IPS-NIHi11 (cell line): ENCODE data around the gene RGS7.
"Not testable (repeated sequence)": the region's sequence is repeated elsewhere in the genome, so short reads cannot be mapped to it uniquely, and the experiment has no call there.

Experiments used
- DNase-seq: peaks from one replicate; pipeline ENCODE4 v3.0.0; 2012; ENCODE audit warnings: mixed read lengths, low spot score

Gene RGS7

GRCh38 chr1:240980342-240980741, 376.7 kb downstream of the RGS7 start:
- no peak for DNase-seq

GRCh38 chr1:240976685-240977084, 380.3 kb downstream of the RGS7 start:
- no peak for DNase-seq

- DNase-seq: no peak
These were observed 383.1 kb downstream of the RGS7 start for GRCh38 chr1:240973875-240974274.

GRCh38 chr1:240972059-240972458, 384.9 kb downstream of the RGS7 start:
- not testable (repeated sequence) for DNase-seq

- DNase-seq: no peak
These were observed 386.8 kb downstream of the RGS7 start for GRCh38 chr1:240970253-240970652.

GRCh38 chr1:240968864-240969263, 388.1 kb downstream of the RGS7 start:
- DNase-seq: no peak

- DNase-seq: peak; percentile 22
These were observed 389.8 kb downstream of the RGS7 start for GRCh38 chr1:240967070-240967724.

- DNase-seq: no peak
These were observed 391.4 kb downstream of the RGS7 start for GRCh38 chr1:240965581-240966091.

GRCh38 chr1:240962086-240962485, 394.9 kb downstream of the RGS7 start:
- DNase-seq: no peak

- no peak for DNase-seq
These were observed 400.6 kb downstream of the RGS7 start for GRCh38 chr1:240956424-240956823.

- peak; percentile 21 for DNase-seq
These were observed 401.0 kb downstream of the RGS7 start for GRCh38 chr1:240956020-240956419.

- no peak for DNase-seq
These were observed 409.4 kb downstream of the RGS7 start for GRCh38 chr1:240947438-240948224.

- peak; percentile 35 for DNase-seq
These were observed 410.1 kb downstream of the RGS7 start for GRCh38 chr1:240946926-240947325.

GRCh38 chr1:240942901-240943300, 414.1 kb downstream of the RGS7 start:
- no peak for DNase-seq

- no peak for DNase-seq
These were observed 415.2 kb downstream of the RGS7 start for GRCh38 chr1:240941701-240942370.

- no peak for DNase-seq
These were observed 419.9 kb downstream of the RGS7 start for GRCh38 chr1:240936911-240937668.

- DNase-seq: no peak
These were observed 421.1 kb downstream of the RGS7 start for GRCh38 chr1:240935920-240936319.

GRCh38 chr1:240931031-240931430, 426.0 kb downstream of the RGS7 start:
- DNase-seq: no peak

GRCh38 chr1:240928265-240928664, 428.7 kb downstream of the RGS7 start:
- DNase-seq: no peak

GRCh38 chr1:240927821-240928220, 429.2 kb downstream of the RGS7 start:
- DNase-seq: no peak

- DNase-seq: no peak
These were observed 431.7 kb downstream of the RGS7 start for GRCh38 chr1:240925273-240925672.

GRCh38 chr1:240917976-240918375, 439.0 kb downstream of the RGS7 start:
- DNase-seq: no peak
